Peyer's patch (tissue), 4 donors: ENCODE measurements around the gene CYB5RL.

Source experiments
- POLR2A ChIP-seq, 2 donors: fragments of 450-650 bp; IDR thresholded peaks; one replicate each; pipeline ENCODE4 v1.5.1; 2017; ENCODE audit warnings: antibody characterized with exemption in 2 of 2, mild to moderate bottlenecking in 2 of 2, moderate library complexity in 2 of 2
- TF ChIP-seq, protein P1 (sequence below), 6 experiments: fragments of 450-650 bp in 4 of 6; fragments of 200-600 bp in 2 of 6; sonication (generic) in 1 of 6; IDR thresholded peaks; one replicate each; pipeline ENCODE4 v1.5.1; 2017 to 2019; ENCODE audit warnings: antibody characterized with exemption in 6 of 6, mild to moderate bottlenecking in 3 of 6, moderate library complexity in 1 of 6

DNA sequence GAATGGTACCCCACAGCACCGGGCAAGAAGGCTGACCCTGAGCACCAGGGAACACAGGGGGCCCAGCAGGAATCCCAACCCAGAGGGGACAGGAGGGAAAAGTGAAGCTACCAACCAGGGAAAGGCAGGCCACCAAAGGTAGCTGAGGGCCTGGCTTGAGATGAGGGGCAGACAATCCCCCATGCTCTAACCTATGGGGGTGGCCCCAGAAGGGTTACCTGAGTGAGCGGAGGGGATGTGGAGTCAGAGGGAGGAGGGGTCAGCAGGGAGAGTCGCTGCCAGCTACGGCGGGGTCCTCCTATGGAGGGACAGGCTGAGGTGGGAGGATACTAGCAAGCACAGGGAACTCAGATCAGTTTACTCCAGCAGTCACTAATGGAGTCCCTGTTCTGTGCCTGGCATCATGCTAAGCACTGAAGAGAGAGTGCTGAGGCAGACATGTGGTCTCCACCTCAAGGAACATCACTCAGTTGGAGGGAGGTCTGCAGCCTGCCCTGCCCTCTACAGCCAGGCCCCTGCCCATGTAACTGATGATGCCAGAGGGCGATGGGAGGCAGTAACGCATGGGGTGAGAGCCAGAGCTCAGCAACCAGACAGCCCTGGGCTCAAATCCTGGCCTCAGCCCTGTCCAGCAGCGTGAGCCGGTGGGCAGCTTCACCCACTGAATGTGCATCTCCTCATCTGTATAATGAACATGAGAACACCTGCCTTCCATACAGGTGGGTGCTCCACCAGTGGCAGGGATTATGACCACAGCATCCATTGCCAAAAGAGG lies 21.3 kb downstream of the CYB5RL start:
- TF ChIP-seq, protein P1, sequence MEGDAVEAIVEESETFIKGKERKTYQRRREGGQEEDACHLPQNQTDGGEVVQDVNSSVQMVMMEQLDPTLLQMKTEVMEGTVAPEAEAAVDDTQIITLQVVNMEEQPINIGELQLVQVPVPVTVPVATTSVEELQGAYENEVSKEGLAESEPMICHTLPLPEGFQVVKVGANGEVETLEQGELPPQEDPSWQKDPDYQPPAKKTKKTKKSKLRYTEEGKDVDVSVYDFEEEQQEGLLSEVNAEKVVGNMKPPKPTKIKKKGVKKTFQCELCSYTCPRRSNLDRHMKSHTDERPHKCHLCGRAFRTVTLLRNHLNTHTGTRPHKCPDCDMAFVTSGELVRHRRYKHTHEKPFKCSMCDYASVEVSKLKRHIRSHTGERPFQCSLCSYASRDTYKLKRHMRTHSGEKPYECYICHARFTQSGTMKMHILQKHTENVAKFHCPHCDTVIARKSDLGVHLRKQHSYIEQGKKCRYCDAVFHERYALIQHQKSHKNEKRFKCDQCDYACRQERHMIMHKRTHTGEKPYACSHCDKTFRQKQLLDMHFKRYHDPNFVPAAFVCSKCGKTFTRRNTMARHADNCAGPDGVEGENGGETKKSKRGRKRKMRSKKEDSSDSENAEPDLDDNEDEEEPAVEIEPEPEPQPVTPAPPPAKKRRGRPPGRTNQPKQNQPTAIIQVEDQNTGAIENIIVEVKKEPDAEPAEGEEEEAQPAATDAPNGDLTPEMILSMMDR (IDR thresholded peaks at IDR 0.05): no peak
- no peak for TF ChIP-seq POLR2A (IDR thresholded peaks at IDR 0.05)
